HEK293T (cell line): Measurements from ENCODE around the gene QRFP.

Experiments
- CTCF ChIA-PET: fragments of 350-600 bp; formaldehyde crosslinking; extraction: SDS; loops from one replicate; lab custom pipeline; 2021; ENCODE audit warnings: antibody characterized with exemption, inconsistent platforms; lab: Yijun Ruan, JAX
- POLR2A ChIA-PET: fragments of 350-600 bp; formaldehyde crosslinking; extraction: SDS; loops from one replicate; lab custom pipeline; 2020; ENCODE audit warnings: antibody characterized with exemption, inconsistent platforms; lab: Yijun Ruan, JAX
- DNase-seq: peaks from one replicate; pipeline ENCODE4 v3.0.0; 2012; ENCODE audit warnings: mixed read lengths; ENCODE audit errors: extremely low spot score
- ARNT ChIP-seq: fragments of 450-650 bp; IDR thresholded peaks from 2 replicates; pipeline ENCODE4 v1.6.1; 2017; ENCODE audit warnings: mild to moderate bottlenecking
- BHLHE40 ChIP-seq: fragments of 450-650 bp; IDR thresholded peaks from 2 replicates; pipeline ENCODE4 v1.6.1; 2016; ENCODE audit warnings: mild to moderate bottlenecking, moderate library complexity, borderline replicate concordance
- CTBP1 ChIP-seq: fragments of 450-650 bp; IDR thresholded peaks from 2 replicates; pipeline ENCODE4 v1.6.1; 2016; ENCODE audit warnings: borderline replicate concordance
- ELF4 ChIP-seq: fragments of 450-650 bp; IDR thresholded peaks from 2 replicates; pipeline ENCODE4 v1.6.1; 2017; ENCODE audit warnings: antibody characterized with exemption
- FOXA1 ChIP-seq: fragments of 450-650 bp; IDR thresholded peaks from 2 replicates; pipeline ENCODE4 v1.6.1; 2016; ENCODE audit warnings: mild to moderate bottlenecking
- FOXK2 ChIP-seq: fragments of 450-650 bp; IDR thresholded peaks from 2 replicates; pipeline ENCODE4 v1.6.1; 2016; ENCODE audit warnings: mild to moderate bottlenecking
- FOXM1 ChIP-seq: fragments of 450-650 bp; IDR thresholded peaks from 2 replicates; pipeline ENCODE4 v1.6.1; 2017; ENCODE audit warnings: mild to moderate bottlenecking, borderline replicate concordance
- HDGF ChIP-seq: fragments of 450-650 bp; IDR thresholded peaks from 2 replicates; pipeline ENCODE4 v1.6.1; 2017; ENCODE audit warnings: antibody characterized with exemption, borderline replicate concordance
- L3MBTL2 ChIP-seq: fragments of 450-650 bp; conservative IDR thresholded peaks from 2 replicates; pipeline ENCODE4 v1.6.1; 2016; ENCODE audit warnings: mild to moderate bottlenecking
- LEF1 ChIP-seq: fragments of 450-650 bp; IDR thresholded peaks from 2 replicates; pipeline ENCODE4 v1.6.1; 2017; ENCODE audit warnings: mild to moderate bottlenecking, borderline replicate concordance
- NFRKB ChIP-seq: fragments of 450-650 bp; IDR thresholded peaks from 2 replicates; pipeline ENCODE4 v1.6.1; 2016; ENCODE audit warnings: mild to moderate bottlenecking, moderate library complexity
- PKNOX1 ChIP-seq: fragments of 450-650 bp; IDR thresholded peaks from 2 replicates; pipeline ENCODE4 v1.6.1; 2016
- SP1 ChIP-seq: fragments of 450-650 bp; IDR thresholded peaks from 2 replicates; pipeline ENCODE4 v1.6.1; 2017
- SUZ12 ChIP-seq: fragments of 450-650 bp; IDR thresholded peaks from 2 replicates; pipeline ENCODE4 v1.6.1; 2016; ENCODE audit warnings: mild to moderate bottlenecking
- TARDBP ChIP-seq: fragments of 450-650 bp; IDR thresholded peaks from 2 replicates; pipeline ENCODE4 v1.6.1; 2016
- ZNF384 ChIP-seq: fragments of 450-650 bp; IDR thresholded peaks from 2 replicates; pipeline ENCODE4 v1.6.1; 2016

QRFP gene

GRCh38 chr9:130866474-130866965, 30.1 kb downstream of the QRFP start:
- peak; percentile 81 for DNase-seq
- ChIA-PET POLR2A (interaction anchor here (0.6 to 0.9 kb wide), 3 partner anchors 42 to 171 kb away, joined by 3 to 5 read pairs (median 3); no protein-coding TSS in a partner anchor), CTCF (interaction anchor here (0.5 to 2.9 kb wide), 15 partner anchors 8 to 180 kb away, joined by 3 to 17 read pairs (median 4); no protein-coding TSS in a partner anchor)
- TF ChIP-seq CTBP1, result no peak
- no peak for TF ChIP-seq FOXA1
- TF ChIP-seq LEF1, result no peak
- no peak for TF ChIP-seq BHLHE40
- no peak for TF ChIP-seq FOXM1
- TF ChIP-seq ZNF384, result no peak
- TF ChIP-seq HDGF, result no peak
- no peak; the same call in 1 of the 2 replicates for TF ChIP-seq ELF4
- no peak for TF ChIP-seq ARNT
- no peak for TF ChIP-seq SP1
- no peak for TF ChIP-seq NFRKB
- no peak for TF ChIP-seq SUZ12
- TF ChIP-seq PKNOX1, result no peak
- TF ChIP-seq TARDBP, result no peak
- no peak for TF ChIP-seq L3MBTL2
- no peak for TF ChIP-seq FOXK2

GRCh38 chr9:130865921-130866320, 30.7 kb downstream of the QRFP start:
- TF ChIP-seq PKNOX1 (no peak), FOXA1 (no peak)
- CTCF ChIA-PET, result interaction anchor here (0.5 to 2.9 kb wide), 11 partner anchors 7 to 181 kb away, joined by 3 to 17 read pairs (median 4); no protein-coding TSS in a partner anchor
- POLR2A ChIA-PET, result interaction anchor here (1.4 kb wide), 1 partner anchor 159 kb away, joined by 5 read pairs; no protein-coding TSS in a partner anchor
- DNase-seq, result no peak

GRCh38 chr9:130864541-130864940, 32.1 kb downstream of the QRFP start:
- TF ChIP-seq HDGF, result no peak
- no peak for TF ChIP-seq SP1
- TF ChIP-seq FOXM1, result no peak
- no peak for TF ChIP-seq ARNT
- no peak for TF ChIP-seq NFRKB
- TF ChIP-seq TARDBP, result no peak
- TF ChIP-seq FOXK2, result no peak
- TF ChIP-seq BHLHE40, result no peak
- no peak for TF ChIP-seq FOXA1
- no peak for TF ChIP-seq LEF1
- ChIA-PET CTCF (interaction anchor here (0.6 to 2.3 kb wide), 4 partner anchors 9 to 164 kb away, joined by 3 to 5 read pairs (median 4); no protein-coding TSS in a partner anchor), POLR2A (interaction anchor here (0.6 to 1.4 kb wide), 2 partner anchors 158 to 171 kb away, joined by 3 to 5 read pairs; partner anchors contain the start of gene EXOSC2)
- no peak for DNase-seq

- DNase-seq, result no peak
- CTCF ChIA-PET, result interaction anchor here (0.5 to 2.3 kb wide), 3 partner anchors 156 to 208 kb away, joined by 3 to 5 read pairs (median 3); no protein-coding TSS in a partner anchor
- TF ChIP-seq FOXK2 (no peak), BHLHE40 (no peak), ELF4 (no peak), ZNF384 (no peak), TARDBP (no peak), L3MBTL2 (no peak), HDGF (no peak), SP1 (no peak), FOXM1 (no peak), FOXA1 (no peak), PKNOX1 (no peak), SUZ12 (no peak), ARNT (no peak)
- POLR2A ChIA-PET, result no interaction called here
Observed at GRCh38 chr9:130862747-130863146, 33.9 kb downstream of the QRFP start.

GRCh38 chr9:130862217-130862616, 34.4 kb downstream of the QRFP start:
- ChIA-PET CTCF (interaction anchor here (0.9 to 2.3 kb wide), 2 partner anchors 156 to 161 kb away, joined by 3 to 5 read pairs; no protein-coding TSS in a partner anchor), POLR2A (no interaction called here)
- TF ChIP-seq L3MBTL2, result no peak
- no peak for TF ChIP-seq ZNF384
- no peak for TF ChIP-seq ARNT
- TF ChIP-seq FOXA1, result no peak
- no peak for TF ChIP-seq BHLHE40
- no peak for TF ChIP-seq TARDBP
- TF ChIP-seq CTBP1, result no peak
- no peak for TF ChIP-seq SP1
- no peak for TF ChIP-seq FOXK2
- no peak for DNase-seq

- POLR2A ChIA-PET, result interaction anchor here (1.0 kb wide), 1 partner anchor 155 kb away, joined by 3 read pairs; no protein-coding TSS in a partner anchor
- DNase-seq, result no peak
- no peak for TF ChIP-seq CTBP1
- no peak for TF ChIP-seq FOXA1
- no peak for TF ChIP-seq L3MBTL2
- TF ChIP-seq LEF1, result no peak
- TF ChIP-seq FOXM1, result no peak
- no peak for TF ChIP-seq FOXK2
- TF ChIP-seq ELF4, result no peak
- TF ChIP-seq BHLHE40, result no peak
- TF ChIP-seq SUZ12, result no peak
- TF ChIP-seq ARNT, result no peak
- TF ChIP-seq HDGF, result no peak
- no peak for TF ChIP-seq NFRKB
- no peak for TF ChIP-seq TARDBP
- no peak for TF ChIP-seq SP1
- no peak for TF ChIP-seq PKNOX1
- TF ChIP-seq ZNF384, result no peak
- CTCF ChIA-PET, result interaction anchor here (0.9 to 1.0 kb wide), 2 partner anchors 90 to 155 kb away, joined by 3 to 4 read pairs; no protein-coding TSS in a partner anchor
Observed at GRCh38 chr9:130861372-130862180, 35.0 kb downstream of the QRFP start.
